H1 (cell line): ENCODE data around the gene RASL10B. TPM values are rescaled to one million over a fixed set of nuclear protein-coding genes. Genes with fewer than 3 reads are reported as not detected.
"Not testable (repeated sequence)": the region's sequence is repeated elsewhere in the genome, so short reads cannot be mapped to it uniquely, and the experiment has no call there.

ENCODE experiments used
- CTCF ChIA-PET: fragments of 300-600 bp; sonication (Branson Sonifier 250); formaldehyde crosslinking; loops from one replicate; lab custom pipeline; 2021; ENCODE audit not compliant: partially characterized antibody; lab: Charles Lee
- POLR2A ChIA-PET: fragments of 300-600 bp; sonication (Branson Sonifier 250); formaldehyde crosslinking; loops from one replicate; lab custom pipeline; 2021; ENCODE audit warnings: inconsistent platforms; ENCODE audit not compliant: partially characterized antibody; lab: Charles Lee
- DNase-seq, 2 experiments: peaks; one replicate each; pipeline versions ENCODE4 v3.0.0 to v3.0.0-alpha.2; 2010 to 2022; ENCODE audit warnings: low spot score in 2 of 2, low read depth in 1 of 2, mixed read lengths in 1 of 2
- FAIRE-seq: peaks from 2 replicates; lab custom pipeline; 2011; peaks lifted over from hg19 to GRCh38; lab: Jason Lieb, UNC
- H2AFZ ChIP-seq: 2 replicates; pipeline ENCODE4 v1.8.1; 2012; ENCODE audit warnings: low read length, inconsistent platforms
- H2AK5ac ChIP-seq: 2 replicates; pipeline ENCODE4 v1.6.1; 2013; ENCODE audit warnings: low read depth, low read length
- H2BK120ac ChIP-seq: replicated peaks from 2 replicates; pipeline ENCODE3; 2013; ENCODE audit warnings: low read depth, low read length, inconsistent platforms
- H2BK12ac ChIP-seq: 2 replicates; pipeline ENCODE4 v1.6.1; 2013; ENCODE audit warnings: low read depth, low read length
- H2BK15ac ChIP-seq: 2 replicates; pipeline ENCODE4 v1.6.1; 2013; ENCODE audit warnings: low read length
- H2BK20ac ChIP-seq: 2 replicates; pipeline ENCODE4 v1.6.1; 2013; ENCODE audit warnings: low read length
- H2BK5ac ChIP-seq: 2 replicates; pipeline ENCODE4 v1.6.1; 2013; ENCODE audit warnings: low read depth, low read length
- H3K14ac ChIP-seq: 2 replicates; pipeline ENCODE4 v1.6.1; 2013; ENCODE audit warnings: inconsistent platforms; ENCODE audit not compliant: insufficient read length
- H3K18ac ChIP-seq: 2 replicates; pipeline ENCODE4 v1.6.1; 2013; ENCODE audit warnings: low read length; ENCODE audit errors: extremely low read depth
- H3K23ac ChIP-seq: 2 replicates; pipeline ENCODE4 v1.6.1; 2013; ENCODE audit warnings: inconsistent platforms; ENCODE audit not compliant: insufficient read length
- H3K23me2 ChIP-seq: 2 replicates; pipeline ENCODE4 v1.6.1; 2013; ENCODE audit warnings: low read depth, low read length
- H3K27ac ChIP-seq: 2 replicates; pipeline ENCODE4 v1.6.1; 2011; ENCODE audit warnings: low read depth, low read length, inconsistent platforms
- H3K27me3 ChIP-seq, 4 experiments: replicated peaks in 1 of 4; 1 replicate in 1 of 4; 2 replicates in 3 of 4; pipeline versions ENCODE4 v1.6.1 to v1.8.1; 2011 to 2013; ENCODE audit warnings: low read length in 3 of 4, mild to moderate bottlenecking in 3 of 4, inconsistent platforms in 2 of 4, mixed read lengths in 2 of 4, moderate library complexity in 1 of 4; ENCODE audit not compliant: control insufficient read depth in 3 of 4, insufficient read depth in 3 of 4; ENCODE audit errors: extremely low read depth in 1 of 4
- H3K36me3 ChIP-seq, 4 experiments: 2 replicates each; pipeline versions ENCODE4 v1.6.1 to v1.8.1; 2011 to 2013; ENCODE audit warnings: mild to moderate bottlenecking in 4 of 4, low read length in 3 of 4, moderate library complexity in 2 of 4, control low read depth in 1 of 4, inconsistent platforms in 1 of 4; ENCODE audit not compliant: insufficient read depth in 4 of 4, control insufficient read depth in 2 of 4
- H3K4ac ChIP-seq: replicated peaks from 2 replicates; pipeline ENCODE3; 2013; ENCODE audit warnings: low read length, low read depth, mixed read lengths, inconsistent platforms; ENCODE audit not compliant: insufficient read length
- H3K4me1 ChIP-seq, 4 experiments: replicated peaks in 1 of 4; 1 replicate in 1 of 4; 2 replicates in 3 of 4; pipeline versions ENCODE4 v1.6.1 to v1.8.1; 2011 to 2013; ENCODE audit warnings: low read length in 3 of 4, inconsistent platforms in 2 of 4, mixed read lengths in 1 of 4; ENCODE audit not compliant: insufficient read depth in 4 of 4, control insufficient read depth in 3 of 4
- H3K4me2 ChIP-seq, 2 experiments: 2 replicates each; pipeline versions ENCODE4 v1.6.1 to v1.8.1; 2011 to 2013; ENCODE audit warnings: low read depth in 2 of 2, low read length in 2 of 2, control low read depth in 1 of 2, inconsistent platforms in 1 of 2, mild to moderate bottlenecking in 1 of 2; ENCODE audit not compliant: insufficient read depth in 1 of 2
- H3K4me3 ChIP-seq, 4 experiments: fragments of 200-600, 300-600 bp in 1 of 4; sonication (generic), shearing (Covaris generic), sonication (Bioruptor Twin) in 1 of 4; 2 replicates each; pipeline versions ENCODE4 v1.5.1 to v1.8.1; 2011 to 2016; ENCODE audit warnings: low read length in 4 of 4, low read depth in 3 of 4, control low read depth in 2 of 4, inconsistent platforms in 2 of 4, mild to moderate bottlenecking in 2 of 4, mixed read lengths in 1 of 4, moderate library complexity in 1 of 4; ENCODE audit not compliant: insufficient read depth in 2 of 4; ENCODE audit errors: extremely low read depth in 1 of 4
- H3K56ac ChIP-seq: replicated peaks from 2 replicates; pipeline ENCODE3; 2013; ENCODE audit warnings: low read depth, mild to moderate bottlenecking, mixed read lengths, low read length, inconsistent platforms; ENCODE audit not compliant: insufficient read length
- H3K79me1 ChIP-seq: 2 replicates; pipeline ENCODE4 v1.6.1; 2013; ENCODE audit warnings: low read depth, low read length, control low read depth
- H3K79me2 ChIP-seq, 2 experiments: 2 replicates each; pipeline versions ENCODE4 v1.6.1 to v1.8.1; 2012 to 2013; ENCODE audit warnings: low read length in 2 of 2, mild to moderate bottlenecking in 2 of 2, inconsistent platforms in 1 of 2; ENCODE audit not compliant: insufficient read depth in 2 of 2, control insufficient read depth in 1 of 2
- H3K9ac ChIP-seq, 4 experiments: replicated peaks in 1 of 4; 1 replicate in 1 of 4; 2 replicates in 3 of 4; pipeline versions ENCODE4 v1.6.1 to v1.8.1; 2011 to 2013; ENCODE audit warnings: low read depth in 3 of 4, low read length in 3 of 4, control low read depth in 2 of 4, mild to moderate bottlenecking in 2 of 4, moderate library complexity in 2 of 4, inconsistent platforms in 1 of 4; ENCODE audit errors: extremely low read depth in 1 of 4
- H3K9me3 ChIP-seq, 2 experiments: 2 replicates each; pipeline versions ENCODE4 v1.6.1 to v1.8.1; 2012 to 2013; ENCODE audit warnings: mild to moderate bottlenecking in 2 of 2, moderate library complexity in 2 of 2, control low read depth in 1 of 2, inconsistent platforms in 1 of 2, low read depth in 1 of 2, low read length in 1 of 2, mixed read lengths in 1 of 2; ENCODE audit not compliant: insufficient read depth in 2 of 2
- H4K20me1 ChIP-seq, 2 experiments: replicated peaks in 1 of 2; 2 replicates each; pipeline versions ENCODE3 to v1.8.1; 2011 to 2013; ENCODE audit warnings: inconsistent platforms in 2 of 2, low read length in 2 of 2, mild to moderate bottlenecking in 1 of 2; ENCODE audit not compliant: insufficient read depth in 2 of 2, control insufficient read depth in 1 of 2
- H4K5ac ChIP-seq: 2 replicates; pipeline ENCODE4 v1.6.1; 2013; ENCODE audit warnings: low read length, low read depth, mixed read lengths, inconsistent platforms; ENCODE audit not compliant: insufficient read length
- H4K8ac ChIP-seq: 2 replicates; pipeline ENCODE4 v1.8.0; 2013; ENCODE audit warnings: mild to moderate bottlenecking, moderate library complexity, low read length, inconsistent platforms; ENCODE audit not compliant: insufficient read depth; ENCODE audit errors: extremely low read depth
- H4K91ac ChIP-seq: replicated peaks from 2 replicates; pipeline ENCODE3; 2013; ENCODE audit warnings: low read length, mixed read lengths, inconsistent platforms; ENCODE audit not compliant: insufficient read length
- NRF1 ChIP-seq: IDR thresholded peaks from 2 replicates; pipeline ENCODE4 v1.6.1; 2011; ENCODE audit warnings: mild to moderate bottlenecking, low read depth, low read length, improper control_type of control experiment
- WGBS, 2 experiments: shearing (Covaris generic) in 1 of 2; methylation state at CpG; one replicate each; pipeline versions ENCODE4 v1.1.6 to v1.1.7; 2013 to 2015; ENCODE audit warnings: low lambda C conversion rate in 2 of 2, mixed read lengths in 2 of 2, inconsistent platforms in 1 of 2, low coverage in 1 of 2, missing lambda C conversion rate in 1 of 2; ENCODE audit not compliant: insufficient replicate concordance in 2 of 2, insufficient coverage in 1 of 2, insufficient read length in 1 of 2; ENCODE audit errors: extremely low coverage in 1 of 2, missing lambda C conversion rate in 1 of 2; 5-methylcytosine and 5-hydroxymethylcytosine counted together
- polyA plus RNA-seq, 7 experiments: library from polyadenylated mRNA; depleted of rRNA in 3 of 7; stranded (reverse) in 5 of 7; unstranded in 2 of 7; fragments of >200 nt in 5 of 7; fragments of 200-250 nt in 2 of 7; gene quantifications; 1 replicate in 5 of 7; 2 replicates in 1 of 7; 4 replicates in 1 of 7; pipeline versions ENCODE4 v1.2.1 to v1.2.3, GENCODE V29; 2011 to 2013; ENCODE audit warnings: missing spikeins in 2 of 7, mixed read lengths in 2 of 7
- total RNA-seq: library from RNA; stranded (reverse); fragmentation: NEBNext Ultra II Directional; extraction: Animal tissue kit (Norgen Biotek cat#: 25700); gene quantifications from 2 replicates; pipeline ENCODE4 v1.2.1, GENCODE V29; 2021

The RASL10B gene
- total and polyA plus RNA-seq, 2 of the 8 experiments (the other 6 are each of a cell fraction or from before 2014, with no cell fraction given), result 17.5 to 22.8 TPM

GRCh38 chr17:35701491-35701890 is 29.9 kb upstream of the RASL10B start (continued):
- no peak for TF ChIP-seq NRF1

GRCh38 chr17:35703308-35703707 is 28.1 kb upstream of the RASL10B start:
- FAIRE-seq, H3K23me2 ChIP-seq, H2BK120ac ChIP-seq, H3K27me3 ChIP-seq, H2AFZ ChIP-seq, H2BK5ac ChIP-seq, POLR2A ChIA-PET, H3K4me2 ChIP-seq, H3K9me3 ChIP-seq, H3K18ac ChIP-seq, H4K91ac ChIP-seq, H3K14ac ChIP-seq, H4K8ac ChIP-seq, H3K23ac ChIP-seq, H3K79me1 ChIP-seq, H3K4me1 ChIP-seq, H2BK20ac ChIP-seq, H2BK12ac ChIP-seq, H3K56ac ChIP-seq, H4K5ac ChIP-seq, H4K20me1 ChIP-seq, H3K4me3 ChIP-seq, H3K36me3 ChIP-seq, H3K27ac ChIP-seq, H3K79me2 ChIP-seq, DNase-seq, H3K9ac ChIP-seq, H2AK5ac ChIP-seq, H2BK15ac ChIP-seq, H3K4ac ChIP-seq: not testable (repeated sequence)
- CTCF ChIA-PET, result interaction anchor here (1.0 to 1.7 kb wide), 2 partner anchors 14 to 26 kb away, joined by 3 to 4 read pairs; no protein-coding TSS in a partner anchor
- 94% methylated on average over 2 of the region's 2 CpGs; no CpG with 5 or more reads in 1 of the 2 experiments for WGBS, 2 experiments
